IMR-90 (cell line): Measurements from ENCODE around the gene CEACAM8. TPM values are rescaled to one million over a fixed set of nuclear protein-coding genes. Genes with fewer than 3 reads are reported as not detected.
A peak's percentile ranks its signal among the peaks of the same experiment; 100 is the strongest.

ENCODE experiments used
- ATAC-seq: fragments of 200-7000 bp; cut with Tn5 transposase; 2 replicates; pipeline ENCODE4 v1.9.1; 2020; ENCODE audit warnings: low read depth, mild to moderate bottlenecking, moderate library complexity
- BruUV-seq: library from RNA; stranded (reverse); fragments of 400-500 nt; replicated peaks from 2 replicates; lab custom pipeline; 2021; lab: Mats Ljungman, UMichigan
- CTCF ChIA-PET: fragments of 300-600 bp; formaldehyde crosslinking; extraction: SDS; loops from one replicate; lab custom pipeline; 2021; ENCODE audit warnings: antibody characterized with exemption; lab: Yijun Ruan, JAX
- POLR2A ChIA-PET: fragments of 300-600 bp; sonication (Branson Sonifier 250); formaldehyde crosslinking; loops from one replicate; lab custom pipeline; 2022; ENCODE audit warnings: antibody characterized with exemption; ENCODE audit not compliant: unreplicated experiment; lab: Charles Lee
- DNase-seq: peaks from one replicate; pipeline ENCODE4 v3.0.0; 2013
- H2AFZ ChIP-seq: replicated peaks from 2 replicates; pipeline ENCODE3; 2013; ENCODE audit warnings: low read length, mild to moderate bottlenecking; ENCODE audit not compliant: poor library complexity
- H2AK5ac ChIP-seq: 2 replicates; pipeline ENCODE4 v1.6.1; 2013; ENCODE audit warnings: low read depth, low read length, inconsistent platforms
- H2AK9ac ChIP-seq: replicated peaks from 2 replicates; pipeline ENCODE3; 2013; ENCODE audit warnings: mild to moderate bottlenecking, low read depth, low read length, moderate library complexity; ENCODE audit not compliant: poor library complexity
- H2BK120ac ChIP-seq: 2 replicates; pipeline ENCODE4 v1.6.1; 2013; ENCODE audit warnings: low read depth, low read length, inconsistent platforms
- H2BK15ac ChIP-seq: 3 replicates; pipeline ENCODE4 v1.6.1; 2013; ENCODE audit warnings: low read depth, low read length, inconsistent platforms
- H2BK20ac ChIP-seq: 2 replicates; pipeline ENCODE4 v1.6.1; 2013; ENCODE audit warnings: low read depth, mild to moderate bottlenecking, inconsistent platforms, low read length, moderate library complexity
- H2BK5ac ChIP-seq: 2 replicates; pipeline ENCODE4 v1.6.1; 2013; ENCODE audit warnings: mild to moderate bottlenecking, low read depth, low read length, inconsistent platforms; ENCODE audit not compliant: poor library complexity, severe bottlenecking
- H3K14ac ChIP-seq: replicated peaks from 2 replicates; pipeline ENCODE4 v1.6.1; 2013; ENCODE audit warnings: low read depth, low read length, inconsistent platforms
- H3K18ac ChIP-seq: 2 replicates; pipeline ENCODE4 v1.6.1; 2013; ENCODE audit warnings: low read depth, low read length, control low read depth
- H3K23ac ChIP-seq: 2 replicates; pipeline ENCODE4 v1.6.1; 2013; ENCODE audit warnings: low read depth, low read length, inconsistent platforms
- H3K27ac ChIP-seq: 2 replicates; pipeline ENCODE4 v1.5.1; 2013; ENCODE audit warnings: mild to moderate bottlenecking, control low read depth, low read length; ENCODE audit not compliant: insufficient read depth
- H3K27me3 ChIP-seq: 2 replicates; pipeline ENCODE4 v1.6.1; 2013; ENCODE audit warnings: low read length; ENCODE audit not compliant: control insufficient read depth, insufficient read depth
- H3K36me3 ChIP-seq: 2 replicates; pipeline ENCODE4 v1.6.1; 2013; ENCODE audit warnings: low read length, mixed read lengths; ENCODE audit not compliant: control insufficient read depth, insufficient read depth
- H3K4ac ChIP-seq: 2 replicates; pipeline ENCODE4 v1.6.1; 2013; ENCODE audit warnings: low read depth, low read length, inconsistent platforms
- H3K4me1 ChIP-seq: 2 replicates; pipeline ENCODE4 v1.6.1; 2013; ENCODE audit warnings: low read length, mixed read lengths; ENCODE audit not compliant: control insufficient read depth, insufficient read depth
- H3K4me2 ChIP-seq: 2 replicates; pipeline ENCODE4 v1.6.1; 2013; ENCODE audit warnings: low read depth, mild to moderate bottlenecking, control low read depth, low read length, moderate library complexity
- H3K4me3 ChIP-seq: 2 replicates; pipeline ENCODE4 v1.5.1; 2013; ENCODE audit warnings: low read depth, mild to moderate bottlenecking, control low read depth, low read length, moderate library complexity; ENCODE audit not compliant: insufficient read depth
- H3K56ac ChIP-seq: 2 replicates; pipeline ENCODE4 v1.6.1; 2013; ENCODE audit warnings: low read length, inconsistent platforms; ENCODE audit not compliant: insufficient read depth; ENCODE audit errors: extremely low read depth
- H3K79me1 ChIP-seq, 2 experiments: 2 replicates each; pipeline ENCODE4 v1.6.1; 2013; ENCODE audit warnings: low read length in 2 of 2, inconsistent platforms in 1 of 2, low read depth in 1 of 2
- H3K9ac ChIP-seq: 2 replicates; pipeline ENCODE4 v1.6.1; 2013; ENCODE audit warnings: low read depth, low read length, control low read depth
- H3K9me1 ChIP-seq: 2 replicates; pipeline ENCODE4 v1.6.1; 2013; ENCODE audit warnings: low read length, inconsistent platforms; ENCODE audit not compliant: insufficient read depth
- H3K9me3 ChIP-seq: 2 replicates; pipeline ENCODE4 v1.6.1; 2013; ENCODE audit warnings: low read length; ENCODE audit not compliant: control insufficient read depth, insufficient read depth
- H4K20me1 ChIP-seq: 2 replicates; pipeline ENCODE4 v1.6.1; 2013; ENCODE audit warnings: low read length, inconsistent platforms; ENCODE audit not compliant: insufficient read depth
- H4K5ac ChIP-seq: 2 replicates; pipeline ENCODE4 v1.6.1; 2013; ENCODE audit warnings: mild to moderate bottlenecking, low read depth, low read length, control low read depth
- H4K8ac ChIP-seq, 2 experiments: 2 replicates each; pipeline ENCODE4 v1.6.1; 2013; ENCODE audit warnings: low read depth in 2 of 2, low read length in 2 of 2, control low read depth in 1 of 2, inconsistent platforms in 1 of 2
- H4K91ac ChIP-seq: 2 replicates; pipeline ENCODE4 v1.6.1; 2013; ENCODE audit warnings: low read depth, low read length, inconsistent platforms; ENCODE audit not compliant: insufficient read depth
- BHLHE40 ChIP-seq: fragments of 150-350 bp; IDR thresholded peaks from 2 replicates; pipeline ENCODE4 v1.6.1; 2016; ENCODE audit warnings: mild to moderate bottlenecking, low read depth, low read length
- CHD1 ChIP-seq: IDR thresholded peaks from 2 replicates; pipeline ENCODE4 v1.6.1; 2012; ENCODE audit warnings: low read depth, low read length, improper control_type of control experiment
- MAZ ChIP-seq: IDR thresholded peaks from 2 replicates; pipeline ENCODE4 v1.6.1; 2012; ENCODE audit warnings: low read depth, mild to moderate bottlenecking, low read length, improper control_type of control experiment, moderate library complexity, borderline replicate concordance
- POLR2A ChIP-seq: IDR thresholded peaks from 2 replicates; pipeline ENCODE4 v1.6.1; 2012; ENCODE audit warnings: mild to moderate bottlenecking, low read depth, low read length
- RAD21 ChIP-seq: IDR thresholded peaks from 2 replicates; pipeline ENCODE4 v1.6.1; 2012; ENCODE audit warnings: low read length, improper control_type of control experiment
- RCOR1 ChIP-seq: IDR thresholded peaks from 2 replicates; pipeline ENCODE4 v1.6.1; 2012; ENCODE audit warnings: mild to moderate bottlenecking, low read length, improper control_type of control experiment; ENCODE audit not compliant: insufficient replicate concordance
- RFX5 ChIP-seq: IDR thresholded peaks from 2 replicates; pipeline ENCODE4 v1.8.0; 2012; ENCODE audit warnings: low read depth, mild to moderate bottlenecking, low read length, moderate library complexity
- SMC3 ChIP-seq: fragments of 150-350 bp; IDR thresholded peaks from 2 replicates; pipeline ENCODE4 v1.6.1; 2016; ENCODE audit warnings: low read depth, mild to moderate bottlenecking, antibody characterized with exemption, low read length, moderate library complexity
- WGBS, 2 experiments: methylation state at CpG; one replicate each; pipeline versions ENCODE4 v1.1.5 to v1.1.7; 2013; ENCODE audit warnings: missing lambda C conversion rate in 2 of 2; ENCODE audit not compliant: insufficient read length in 1 of 2; ENCODE audit errors: extremely low coverage in 2 of 2; 5-methylcytosine and 5-hydroxymethylcytosine counted together
- dilution Hi-C: fragments of 300-500 bp; cut with HindIII; formaldehyde crosslinking; loops from one replicate; pipeline ENCODE4 v1.14.3; 2018; ENCODE audit warnings: low sequenced_read_pairs; ENCODE audit not compliant: unreplicated experiment
- in situ Hi-C: fragments of 300-500 bp; cut with MboI; formaldehyde crosslinking; loops from 3 replicates; pipeline ENCODE4 v1.14.3; 2019; ENCODE audit warnings: low sequenced_read_pairs, inconsistent platforms, mixed read lengths
- intact Hi-C: fragments of 100-400 bp; cut with micrococcal nuclease; formaldehyde crosslinking; loops from 2 replicates; pipeline ENCODE4 v1.10.0; 2022
- polyA plus RNA-seq, 3 experiments: library from polyadenylated mRNA; depleted of rRNA; stranded (reverse); fragments of >200 nt; gene quantifications; 2 replicates each; pipeline ENCODE4 v1.2.3, GENCODE V29; 2012; ENCODE audit warnings: low replicate concordance in 1 of 3
- total RNA-seq: library from RNA; depleted of rRNA; stranded (reverse); fragments of >200 nt; gene quantifications from 2 replicates; pipeline ENCODE4 v1.2.3, GENCODE V29; 2012
- TF ChIP-seq, protein P1 (sequence below): conservative IDR thresholded peaks from 2 replicates; pipeline ENCODE4 v1.5.1; 2012; ENCODE audit warnings: mild to moderate bottlenecking, low read depth, low read length, improper control_type of control experiment
- TF ChIP-seq, protein P2 (sequence below): fragments of 150-350 bp; IDR thresholded peaks from 2 replicates; pipeline ENCODE4 v1.6.1; 2016; ENCODE audit warnings: low read depth, mild to moderate bottlenecking, low read length, moderate library complexity, borderline replicate concordance

Gene CEACAM8
- total and polyA plus RNA-seq, 2 of the 4 experiments (the other 2 are of a cell fraction) = not detected

DNA sequence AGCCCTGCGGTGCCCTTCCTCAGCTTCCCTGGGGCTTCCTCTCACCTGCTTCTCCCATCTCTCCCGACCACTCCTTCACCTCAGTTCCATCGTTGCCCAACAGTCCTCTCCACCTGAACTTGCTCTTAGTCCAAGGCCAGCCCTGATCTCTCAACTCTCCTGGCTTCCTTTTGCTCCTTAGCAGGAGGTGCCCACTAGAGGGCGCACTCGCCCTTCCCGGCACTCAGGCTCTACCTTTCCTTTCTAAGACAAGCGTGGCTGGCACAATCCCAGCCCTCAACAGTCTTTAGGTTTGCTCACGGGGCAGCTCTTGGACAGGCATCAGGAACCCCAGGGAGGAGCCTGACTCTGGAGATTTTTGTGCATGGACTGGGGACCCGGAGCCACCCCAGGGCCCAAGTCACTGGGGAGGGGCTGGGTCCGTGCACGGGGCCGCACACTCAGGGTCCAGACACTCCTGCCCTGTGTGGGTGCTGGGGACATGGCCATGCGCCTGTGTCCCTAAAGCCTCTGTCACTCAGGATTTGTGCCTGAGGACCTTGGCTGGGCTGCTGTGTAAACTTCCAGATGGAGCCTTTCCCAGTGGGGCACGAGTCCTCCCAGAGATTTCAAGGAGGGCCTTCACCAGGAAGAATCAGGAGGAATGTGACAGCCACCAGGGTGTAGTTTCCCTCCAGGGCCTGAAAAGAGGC, 12.1 kb upstream of the CEACAM8 start:
- no peaks in the 10 kb centered on the region; the same call in none of the 2 replicates for H3K27me3 ChIP-seq
- DNase-seq (peak; percentile 27), ATAC-seq (peak; percentile 37; the same call in 1 of the 2 replicates)
- H3K14ac ChIP-seq = no peak overlapping the region
- H3K36me3 ChIP-seq = no peaks in the 10 kb centered on the region
- no peak overlapping the region for H3K56ac ChIP-seq
- no peak overlapping the region for H3K9ac ChIP-seq
- no peak overlapping the region for H2BK20ac ChIP-seq
- dilution Hi-C loops (no loop called here), in situ Hi-C loops (no loop called here), intact Hi-C loops (no loop called here)
- no peak overlapping the region for H3K4ac ChIP-seq
- H4K20me1 ChIP-seq = no peaks in the 10 kb centered on the region
- ChIA-PET POLR2A (no interaction called here), CTCF (no interaction called here)
- H2AK9ac ChIP-seq = peak overlapping the region; percentile 26
- no peaks in the 10 kb centered on the region for H3K9me3 ChIP-seq
- no peak overlapping the region for H3K4me2 ChIP-seq
- H3K27ac ChIP-seq = no peak overlapping the region
- WGBS, 2 experiments = 16% methylated on average over 5 of the region's 14 CpGs; no CpG with 5 or more reads in 1 of the 2 experiments
- H4K91ac ChIP-seq = no peak overlapping the region
- peak overlapping the region; percentile 23 for H2AFZ ChIP-seq
- H4K8ac ChIP-seq = no peak overlapping the region
- no TSS peak for BruUV-seq
- H3K4me3 ChIP-seq = no peak overlapping the region
- H2BK120ac ChIP-seq = no peak overlapping the region
- H3K79me1 ChIP-seq = no peaks in the 10 kb centered on the region
- no peaks in the 10 kb centered on the region for H3K9me1 ChIP-seq
- H3K23ac ChIP-seq = no peak overlapping the region
- H3K18ac ChIP-seq = no peak overlapping the region
- no peak overlapping the region for H2BK5ac ChIP-seq
- TF ChIP-seq, protein P1, sequence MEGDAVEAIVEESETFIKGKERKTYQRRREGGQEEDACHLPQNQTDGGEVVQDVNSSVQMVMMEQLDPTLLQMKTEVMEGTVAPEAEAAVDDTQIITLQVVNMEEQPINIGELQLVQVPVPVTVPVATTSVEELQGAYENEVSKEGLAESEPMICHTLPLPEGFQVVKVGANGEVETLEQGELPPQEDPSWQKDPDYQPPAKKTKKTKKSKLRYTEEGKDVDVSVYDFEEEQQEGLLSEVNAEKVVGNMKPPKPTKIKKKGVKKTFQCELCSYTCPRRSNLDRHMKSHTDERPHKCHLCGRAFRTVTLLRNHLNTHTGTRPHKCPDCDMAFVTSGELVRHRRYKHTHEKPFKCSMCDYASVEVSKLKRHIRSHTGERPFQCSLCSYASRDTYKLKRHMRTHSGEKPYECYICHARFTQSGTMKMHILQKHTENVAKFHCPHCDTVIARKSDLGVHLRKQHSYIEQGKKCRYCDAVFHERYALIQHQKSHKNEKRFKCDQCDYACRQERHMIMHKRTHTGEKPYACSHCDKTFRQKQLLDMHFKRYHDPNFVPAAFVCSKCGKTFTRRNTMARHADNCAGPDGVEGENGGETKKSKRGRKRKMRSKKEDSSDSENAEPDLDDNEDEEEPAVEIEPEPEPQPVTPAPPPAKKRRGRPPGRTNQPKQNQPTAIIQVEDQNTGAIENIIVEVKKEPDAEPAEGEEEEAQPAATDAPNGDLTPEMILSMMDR = peak; percentile 55
- TF ChIP-seq RAD21 (peak; percentile 47), RFX5 (no peak), CHD1 (no peak), RCOR1 (no peak), MAZ (no peak), BHLHE40 (no peak), SMC3 (peak; percentile 22; the same call in 1 of the 2 replicates), POLR2A (no peak)
- TF ChIP-seq, protein P2, sequence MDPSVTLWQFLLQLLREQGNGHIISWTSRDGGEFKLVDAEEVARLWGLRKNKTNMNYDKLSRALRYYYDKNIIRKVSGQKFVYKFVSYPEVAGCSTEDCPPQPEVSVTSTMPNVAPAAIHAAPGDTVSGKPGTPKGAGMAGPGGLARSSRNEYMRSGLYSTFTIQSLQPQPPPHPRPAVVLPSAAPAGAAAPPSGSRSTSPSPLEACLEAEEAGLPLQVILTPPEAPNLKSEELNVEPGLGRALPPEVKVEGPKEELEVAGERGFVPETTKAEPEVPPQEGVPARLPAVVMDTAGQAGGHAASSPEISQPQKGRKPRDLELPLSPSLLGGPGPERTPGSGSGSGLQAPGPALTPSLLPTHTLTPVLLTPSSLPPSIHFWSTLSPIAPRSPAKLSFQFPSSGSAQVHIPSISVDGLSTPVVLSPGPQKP = no peak
- no peak overlapping the region for H4K5ac ChIP-seq
- H3K4me1 ChIP-seq = no peaks in the 10 kb centered on the region
- no peak overlapping the region for H2AK5ac ChIP-seq
- no peak overlapping the region for H2BK15ac ChIP-seq
